ENCODE results near the gene MRC1. TPM values are rescaled to one million over a fixed set of nuclear protein-coding genes. Genes with fewer than 3 reads are reported as not detected.

MRC1 gene
- total RNA-seq, 4 donors from 2014 or later: 4.9 to 19.2 (median 8.6) TPM

- intact Hi-C loops (cut with DNase I; ENCODE audit: low total_unique reads): no loop called here
- 15 to 31% methylated on average over 1 of the region's 1 CpG for WGBS, 2 donors
- no peak overlapping the region for H3K4me3 ChIP-seq (ENCODE audit: low read depth, poor library complexity, severe bottlenecking)
- TF ChIP-seq POLR2A (IDR thresholded peaks at IDR 0.05): no peak
- TF ChIP-seq, protein P1, sequence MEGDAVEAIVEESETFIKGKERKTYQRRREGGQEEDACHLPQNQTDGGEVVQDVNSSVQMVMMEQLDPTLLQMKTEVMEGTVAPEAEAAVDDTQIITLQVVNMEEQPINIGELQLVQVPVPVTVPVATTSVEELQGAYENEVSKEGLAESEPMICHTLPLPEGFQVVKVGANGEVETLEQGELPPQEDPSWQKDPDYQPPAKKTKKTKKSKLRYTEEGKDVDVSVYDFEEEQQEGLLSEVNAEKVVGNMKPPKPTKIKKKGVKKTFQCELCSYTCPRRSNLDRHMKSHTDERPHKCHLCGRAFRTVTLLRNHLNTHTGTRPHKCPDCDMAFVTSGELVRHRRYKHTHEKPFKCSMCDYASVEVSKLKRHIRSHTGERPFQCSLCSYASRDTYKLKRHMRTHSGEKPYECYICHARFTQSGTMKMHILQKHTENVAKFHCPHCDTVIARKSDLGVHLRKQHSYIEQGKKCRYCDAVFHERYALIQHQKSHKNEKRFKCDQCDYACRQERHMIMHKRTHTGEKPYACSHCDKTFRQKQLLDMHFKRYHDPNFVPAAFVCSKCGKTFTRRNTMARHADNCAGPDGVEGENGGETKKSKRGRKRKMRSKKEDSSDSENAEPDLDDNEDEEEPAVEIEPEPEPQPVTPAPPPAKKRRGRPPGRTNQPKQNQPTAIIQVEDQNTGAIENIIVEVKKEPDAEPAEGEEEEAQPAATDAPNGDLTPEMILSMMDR (IDR thresholded peaks at IDR 0.05): no peak
- no peak for DNase-seq (ENCODE audit: low spot score in 2 of 2)
These were observed 25.4 kb upstream of the MRC1 start for GRCh38 chr10:17783751-17784150.

GRCh38 chr10:17784688-17785087 is 24.5 kb upstream of the MRC1 start:
- 34 to 41% methylated on average over 3 of the region's 3 CpGs for WGBS, 2 donors
- TF ChIP-seq, protein P1 (IDR thresholded peaks at IDR 0.05): no peak
- no peak for TF ChIP-seq POLR2A (IDR thresholded peaks at IDR 0.05)
- no peak overlapping the region for H3K4me3 ChIP-seq (ENCODE audit: low read depth, poor library complexity, severe bottlenecking)
- no peak for DNase-seq (ENCODE audit: low spot score in 2 of 2)
- intact Hi-C loops (cut with DNase I; ENCODE audit: low total_unique reads): no loop called here

DNA sequence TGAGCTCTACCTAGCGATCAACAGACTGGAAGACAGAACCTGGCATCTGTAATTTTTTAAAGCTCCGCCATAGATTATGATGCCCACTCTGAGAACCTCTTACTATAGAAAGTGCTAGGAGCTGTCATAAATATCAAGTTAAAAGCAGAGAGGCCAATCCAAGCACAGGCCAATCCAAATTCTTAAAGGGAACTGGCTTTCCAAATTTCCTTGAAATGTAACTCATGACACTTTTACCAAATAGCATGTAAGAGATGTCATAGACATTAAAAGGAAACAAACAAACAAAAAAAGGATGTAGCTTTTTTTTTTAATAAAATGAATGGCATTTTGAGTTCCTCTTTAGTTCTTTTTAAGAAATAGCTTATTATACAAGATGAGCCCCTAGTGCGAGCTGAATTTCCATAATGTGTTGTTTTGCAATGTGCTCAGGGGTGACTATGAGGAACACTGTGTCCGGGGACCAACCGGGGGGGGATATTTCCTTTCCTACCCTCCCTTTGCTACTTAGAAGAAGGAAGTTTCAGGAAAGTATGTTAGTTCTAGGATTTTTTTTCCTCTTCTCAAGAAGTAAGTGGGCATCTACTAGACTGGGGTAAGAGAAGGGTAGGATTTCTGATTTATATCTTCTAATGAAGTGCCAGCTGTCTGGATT is 23.7 kb upstream of the MRC1 start:
- intact Hi-C loops (cut with DNase I; ENCODE audit: low total_unique reads): no loop called here
- TF ChIP-seq POLR2A (IDR thresholded peaks at IDR 0.05): no peak
- TF ChIP-seq, protein P1 (IDR thresholded peaks at IDR 0.05): no peak
- 85 to 87% methylated on average over 5 of the region's 5 CpGs for WGBS, 2 donors
- H3K4me3 ChIP-seq (ENCODE audit: low read depth, poor library complexity, severe bottlenecking): no peak overlapping the region
- no peak for DNase-seq (ENCODE audit: low spot score in 2 of 2)

DNA sequence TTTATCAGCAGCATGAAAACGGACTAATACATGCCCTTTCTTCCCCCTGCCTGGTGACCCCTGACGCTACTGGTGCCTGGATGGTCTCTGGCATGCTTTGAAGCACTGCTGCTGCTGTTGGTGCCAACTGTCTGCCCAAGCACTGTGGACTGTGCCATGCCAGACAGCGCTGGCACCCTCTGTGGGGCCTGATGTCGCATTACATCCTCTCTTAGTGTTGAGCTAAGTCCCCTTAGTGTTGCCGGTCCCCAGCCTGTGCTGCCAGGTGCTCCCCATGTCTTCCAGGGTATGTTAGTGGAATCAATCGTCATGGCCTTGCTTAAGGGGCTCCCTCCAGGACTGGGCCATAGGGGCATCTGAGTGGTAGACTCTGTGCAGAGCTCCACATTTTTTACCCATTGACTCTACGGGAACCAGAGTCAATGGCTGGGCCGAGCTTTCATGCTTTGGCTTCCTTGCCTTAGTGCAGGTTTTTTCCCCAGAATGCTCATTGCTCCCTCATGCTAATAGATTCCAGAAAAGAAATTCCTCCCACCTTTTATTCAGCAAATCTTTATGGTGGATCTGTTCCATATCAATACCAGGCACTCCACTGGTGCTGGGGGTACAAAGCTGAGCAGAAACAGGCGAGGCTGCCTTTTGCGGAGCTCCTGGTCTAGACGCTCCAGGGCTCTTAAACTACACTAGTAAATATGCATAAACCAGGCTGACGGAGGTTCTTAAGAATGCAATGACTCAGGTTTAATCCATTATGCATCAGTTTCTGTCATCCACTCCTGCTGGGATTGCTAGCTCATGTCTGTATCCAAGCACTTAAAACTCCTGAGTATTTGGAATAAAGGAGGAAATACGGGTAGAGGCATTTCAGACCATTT is 21.8 kb upstream of the MRC1 start:
- no peak for DNase-seq (ENCODE audit: low spot score in 2 of 2)
- intact Hi-C loops (cut with DNase I; ENCODE audit: low total_unique reads): no loop called here
- H3K4me3 ChIP-seq (ENCODE audit: low read depth, poor library complexity, severe bottlenecking): no peak overlapping the region
- TF ChIP-seq, protein P1 (IDR thresholded peaks at IDR 0.05): no peak
- no peak for TF ChIP-seq POLR2A (IDR thresholded peaks at IDR 0.05)
- 66 to 68% methylated on average over 11 to 13 of the region's 13 CpGs for WGBS, 2 donors

GRCh38 chr10:17788646-17789045 is 20.5 kb upstream of the MRC1 start:
- no peak overlapping the region for H3K4me3 ChIP-seq (ENCODE audit: low read depth, poor library complexity, severe bottlenecking)
- WGBS, 2 donors: 72 to 91% methylated on average over 2 of the region's 2 CpGs
- intact Hi-C loops (cut with DNase I; ENCODE audit: low total_unique reads): no loop called here
- TF ChIP-seq, protein P1 (IDR thresholded peaks at IDR 0.05): no peak
- TF ChIP-seq POLR2A (IDR thresholded peaks at IDR 0.05): no peak
- DNase-seq (ENCODE audit: low spot score in 2 of 2): no peak

All from lower leg skin (tissue), 4 donors.